HG03045 (cell line): Measurements from ENCODE around the gene RSPO3.

ENCODE experiments used
- ATAC-seq: cut with Tn5 transposase; IDR thresholded peaks from one replicate; pipeline ENCODE4 v1.9.1; 2021; ENCODE audit warnings: mild to moderate bottlenecking, moderate library complexity; ENCODE audit not compliant: unreplicated experiment

RSPO3 gene

DNA sequence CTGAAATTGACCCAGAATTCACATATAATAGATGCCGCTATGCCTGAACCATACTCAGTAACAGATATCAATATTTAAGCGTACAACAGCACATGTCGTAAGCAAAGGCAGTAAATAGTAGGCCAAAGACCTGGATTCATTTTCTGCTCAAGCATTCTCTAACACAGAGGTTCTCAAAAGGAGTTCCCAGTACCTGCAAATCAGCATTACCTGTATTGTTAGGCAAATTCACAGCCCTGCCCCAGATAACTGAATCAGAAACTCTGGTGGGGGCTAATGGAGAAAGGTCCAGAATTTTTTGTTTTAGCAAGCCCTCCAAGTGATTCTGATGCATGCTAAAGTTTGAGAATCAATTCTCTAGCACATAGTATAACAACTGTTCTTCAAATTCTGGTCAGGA is 36.0 kb downstream of the RSPO3 start:
- no peak for ATAC-seq

DNA sequence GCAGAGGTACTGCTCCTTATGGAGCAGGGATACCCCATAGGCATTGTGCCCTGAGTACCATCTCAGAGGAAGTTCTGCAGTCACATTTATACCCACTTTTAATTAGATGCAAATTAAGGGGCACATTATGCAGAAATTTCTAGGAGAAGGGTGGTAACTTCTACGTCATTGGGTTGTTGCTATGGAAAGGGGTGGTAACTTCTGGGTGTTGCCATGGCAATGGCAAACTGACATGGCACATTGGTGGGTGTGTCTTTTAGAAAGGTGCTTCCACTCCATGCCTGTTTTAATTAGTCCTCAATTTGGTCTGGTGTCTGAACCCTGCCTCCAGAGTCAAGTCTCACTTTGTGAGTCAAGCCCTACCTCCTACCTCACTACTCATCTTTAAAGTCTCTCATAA is 42.0 kb downstream of the RSPO3 start:
- ATAC-seq, result no peak

DNA sequence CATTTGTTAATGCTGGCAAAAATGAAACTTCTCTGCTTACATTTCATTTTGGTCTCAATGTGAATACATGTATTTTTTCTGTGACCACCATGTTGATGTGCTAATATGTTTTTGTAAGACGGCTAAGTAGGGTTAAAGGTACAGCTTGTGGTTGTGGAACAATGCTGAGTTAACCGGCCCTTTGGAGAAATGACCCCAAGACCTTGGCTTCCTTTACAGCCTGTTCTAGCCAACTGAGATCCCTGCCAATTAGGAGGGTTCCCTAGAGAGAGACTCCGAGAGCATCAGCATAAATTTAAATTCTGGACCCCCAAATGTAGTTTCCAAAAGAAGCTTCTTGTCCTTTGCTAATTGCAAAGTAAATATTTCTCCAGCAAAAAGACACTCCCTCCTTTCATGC is 44.4 kb downstream of the RSPO3 start:
- ATAC-seq, result no peak

DNA sequence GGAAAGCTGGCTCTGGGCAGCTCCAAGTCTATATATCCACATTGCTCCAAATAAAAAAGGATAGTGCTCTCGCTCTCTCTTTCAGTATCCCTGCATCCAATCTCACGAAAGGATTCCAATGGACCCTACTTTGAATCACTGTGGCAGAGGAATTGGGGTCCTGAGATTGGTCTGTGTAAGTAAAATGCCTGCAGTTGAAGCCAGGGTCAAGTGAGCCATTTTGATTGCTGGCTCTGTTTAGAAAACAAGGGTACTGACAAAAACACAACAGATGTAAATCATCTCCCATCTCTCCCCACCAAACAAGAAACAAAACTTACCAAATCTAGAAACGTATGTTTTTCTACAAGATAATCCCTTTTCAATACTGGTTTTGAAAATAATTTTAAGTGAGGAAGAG is 45.6 kb downstream of the RSPO3 start:
- no peak for ATAC-seq

DNA sequence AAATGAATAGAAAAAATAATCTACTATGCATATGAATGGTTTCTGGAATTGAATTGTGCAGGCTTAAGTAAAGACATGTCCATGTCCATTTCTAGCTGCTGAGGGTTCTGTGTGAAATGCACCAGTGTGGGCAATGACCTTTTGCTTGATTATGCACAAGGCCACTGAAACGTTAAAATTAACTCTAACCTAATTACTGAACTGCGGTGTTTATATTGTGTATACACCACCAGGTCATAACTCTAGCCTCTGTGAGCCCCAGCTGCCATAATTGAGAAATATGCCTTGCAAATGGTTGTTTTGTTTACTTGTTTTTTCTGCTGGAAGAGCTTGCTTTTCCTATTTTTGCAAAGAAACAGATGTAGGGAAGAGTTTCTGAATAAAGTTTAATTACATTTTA is 46.1 kb downstream of the RSPO3 start:
- ATAC-seq, result no peak

DNA sequence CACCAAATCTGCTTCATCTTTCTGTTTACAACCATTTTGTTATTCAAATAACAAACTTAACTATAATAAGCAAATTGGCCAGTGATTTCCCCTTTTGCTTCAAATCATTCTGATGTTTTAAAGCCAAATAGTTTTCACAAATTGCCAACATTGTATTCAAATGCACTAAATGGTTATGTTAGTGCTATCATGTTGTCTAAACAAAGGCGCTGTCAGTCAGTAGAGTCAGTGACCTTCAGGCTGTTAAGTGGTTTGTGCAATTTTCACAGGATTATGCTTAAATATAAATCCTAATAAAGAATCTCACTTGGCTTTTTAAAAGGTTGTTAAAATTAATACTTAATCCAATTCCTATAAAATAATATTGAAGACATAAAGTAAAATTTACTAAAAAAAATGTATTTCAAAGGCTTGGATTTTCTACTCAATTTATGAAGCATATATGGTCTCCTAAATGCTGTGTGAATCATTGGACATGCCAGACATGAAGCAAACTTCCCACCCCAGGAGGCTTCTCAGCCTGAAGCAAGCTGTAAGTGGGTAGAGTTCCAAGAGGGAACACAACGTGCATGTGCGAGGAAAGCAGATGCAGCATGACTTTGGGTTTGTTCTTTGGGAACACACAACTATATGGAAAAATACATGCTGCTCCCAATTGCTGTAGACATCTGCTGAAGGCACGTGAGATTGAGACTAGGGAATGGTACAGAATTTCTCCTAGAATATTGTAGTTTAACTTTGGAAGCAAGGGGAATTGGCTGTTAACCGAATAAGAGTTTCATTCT is 54.9 kb downstream of the RSPO3 start:
- ATAC-seq, result no peak

DNA sequence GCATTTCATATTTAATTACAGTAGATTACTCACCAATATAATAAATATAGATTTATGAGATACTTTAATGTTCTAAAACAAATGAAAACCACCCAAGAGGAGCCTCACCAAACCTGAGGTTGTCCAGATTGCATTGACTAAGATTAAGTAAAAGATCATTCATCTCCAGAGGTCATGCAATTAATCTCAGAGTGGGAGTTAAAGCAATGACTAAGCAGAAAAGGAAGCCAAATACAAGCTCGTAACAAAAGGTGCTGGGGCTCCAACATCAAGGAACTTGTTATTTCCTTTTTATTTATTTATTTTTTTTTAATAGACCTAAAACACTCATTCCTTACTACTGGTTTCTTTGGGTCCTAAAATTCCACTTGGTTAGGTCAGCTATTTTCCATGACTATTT is 57.7 kb downstream of the RSPO3 start:
- no peak for ATAC-seq

DNA sequence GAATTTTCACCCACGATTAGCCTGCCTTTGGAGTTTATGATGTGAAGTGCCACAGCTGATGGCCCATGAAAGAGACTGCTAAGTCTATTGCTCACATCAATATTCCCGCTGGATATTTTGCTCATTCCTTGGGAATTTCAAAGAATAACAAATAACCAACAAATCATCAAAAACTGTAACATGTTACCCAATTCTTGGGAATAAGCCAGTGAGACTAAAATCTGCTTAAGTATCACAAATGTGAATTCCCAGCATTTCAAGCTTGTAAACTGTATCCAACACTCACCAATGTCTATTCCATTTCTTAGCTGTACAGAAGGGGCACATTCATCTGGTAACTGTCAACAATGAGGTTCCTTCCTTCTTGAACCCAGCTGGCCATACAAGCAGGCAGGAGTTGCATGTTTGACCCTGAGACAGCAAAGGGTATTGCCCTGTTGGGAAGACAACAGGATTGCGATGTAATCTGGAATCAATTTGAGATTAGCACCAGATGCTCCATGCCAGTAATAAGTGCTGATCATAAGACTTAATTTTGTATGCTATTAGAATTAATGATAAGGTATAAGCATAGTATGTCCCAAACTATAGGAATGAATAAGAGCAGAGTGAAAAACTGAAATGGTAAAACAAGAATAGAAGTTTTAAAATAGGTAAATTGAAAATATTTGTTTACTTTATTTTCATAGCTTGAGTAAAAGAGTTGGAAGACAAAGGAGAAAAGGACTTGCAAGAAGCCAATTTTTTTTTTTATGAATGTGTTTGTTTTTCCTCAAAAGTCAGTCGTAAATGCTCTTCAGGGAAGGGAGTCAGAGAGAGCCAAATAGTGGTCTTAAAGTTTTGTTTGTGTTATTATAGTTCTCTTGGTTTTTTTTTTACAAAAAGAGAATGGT is 58.8 kb downstream of the RSPO3 start:
- ATAC-seq, result no peak

DNA sequence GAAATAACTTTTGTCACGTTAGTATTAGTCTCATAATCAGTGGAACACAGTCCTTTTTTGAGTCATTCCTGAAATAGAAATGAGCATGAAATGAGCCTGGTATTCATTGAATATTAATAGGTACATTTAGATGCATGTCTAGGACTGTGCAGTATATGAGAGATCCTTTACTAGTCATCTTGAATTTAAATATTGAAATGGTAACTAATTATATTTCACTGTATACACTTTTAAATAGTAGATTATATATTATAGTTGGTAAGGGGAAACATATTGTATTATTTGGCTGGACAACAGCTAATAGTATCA is 59.4 kb downstream of the RSPO3 start:
- no peak for ATAC-seq

DNA sequence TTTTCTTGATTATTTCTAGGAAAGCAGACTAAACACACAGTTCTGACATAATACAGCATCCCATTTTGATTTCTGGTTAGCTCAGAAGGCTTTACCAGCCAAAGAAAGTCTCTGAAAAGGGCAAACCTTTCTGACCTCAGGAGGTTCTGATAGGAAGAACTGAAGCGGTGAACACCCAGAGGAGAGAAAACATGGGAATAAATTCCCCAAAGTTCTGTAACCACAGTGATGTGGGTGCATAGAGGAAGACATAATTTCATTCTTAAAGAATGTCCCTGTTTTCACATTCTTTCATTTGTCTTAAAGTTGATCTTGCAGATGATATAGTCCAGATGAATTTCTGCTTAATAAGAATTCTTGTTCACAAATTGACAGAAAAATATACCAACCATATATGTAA is 60.3 kb downstream of the RSPO3 start:
- ATAC-seq, result no peak

DNA sequence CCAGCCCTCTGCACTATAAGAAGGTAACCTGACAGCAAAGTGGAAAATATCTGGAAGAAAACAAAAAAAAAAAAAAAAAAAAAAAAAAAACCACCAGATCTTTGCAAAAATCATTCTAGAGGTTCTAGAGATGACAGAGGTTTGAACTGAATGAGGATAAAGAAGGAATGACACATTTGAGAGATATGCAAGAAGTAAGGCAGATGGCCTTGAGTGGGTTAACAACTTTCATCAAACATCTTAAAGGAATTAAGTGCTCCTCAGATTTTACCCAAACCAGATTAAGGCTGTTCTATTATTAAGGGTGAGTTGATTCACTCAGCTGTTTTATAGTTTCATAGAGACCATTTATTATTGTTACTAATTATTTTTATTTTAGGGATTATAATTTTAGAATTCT is 62.0 kb downstream of the RSPO3 start:
- no peak for ATAC-seq

DNA sequence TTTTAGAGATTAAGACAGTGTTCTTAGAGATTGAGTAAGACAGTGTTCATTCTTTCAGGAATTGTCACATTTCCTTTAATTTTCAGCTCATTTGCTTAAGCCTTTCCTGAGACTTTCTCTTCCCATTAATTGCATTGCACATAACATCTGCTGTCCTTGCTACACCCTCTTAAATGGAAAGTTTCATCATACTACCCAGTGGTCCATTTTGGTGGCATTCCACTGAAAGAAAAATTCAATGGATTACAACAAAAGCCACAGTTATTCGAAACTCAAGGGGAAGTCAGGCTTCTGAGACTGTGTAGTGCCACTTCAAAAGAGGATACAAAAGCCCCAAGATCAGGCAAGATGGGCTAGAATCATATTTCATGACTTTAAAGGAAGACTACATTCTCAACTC is 64.0 kb downstream of the RSPO3 start:
- no peak for ATAC-seq

DNA sequence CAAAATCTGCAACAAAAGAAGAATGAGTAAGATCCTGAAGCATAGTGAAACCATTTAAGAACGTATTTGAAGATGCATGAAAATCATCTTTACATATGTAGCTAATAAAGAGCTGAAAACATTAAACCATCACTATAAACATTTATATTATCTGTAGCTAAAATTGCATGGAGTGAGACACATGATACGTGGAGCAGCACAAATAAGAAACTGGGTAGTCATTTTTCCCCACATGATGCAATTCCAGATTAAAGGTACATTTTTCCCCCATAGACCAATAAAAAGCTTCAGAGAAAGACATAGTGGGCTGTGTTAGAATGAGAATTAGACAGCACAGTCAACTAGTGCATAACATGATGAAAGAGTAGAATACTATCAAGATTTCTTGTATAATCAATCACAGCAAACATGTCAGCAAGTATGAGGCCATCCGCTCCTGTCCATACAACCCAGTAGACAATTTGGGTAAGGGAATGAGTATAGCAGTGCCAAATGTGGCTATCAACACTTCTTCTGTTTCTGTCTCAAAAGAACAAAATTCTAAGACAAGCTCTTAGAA is 67.0 kb downstream of the RSPO3 start:
- no peak for ATAC-seq

DNA sequence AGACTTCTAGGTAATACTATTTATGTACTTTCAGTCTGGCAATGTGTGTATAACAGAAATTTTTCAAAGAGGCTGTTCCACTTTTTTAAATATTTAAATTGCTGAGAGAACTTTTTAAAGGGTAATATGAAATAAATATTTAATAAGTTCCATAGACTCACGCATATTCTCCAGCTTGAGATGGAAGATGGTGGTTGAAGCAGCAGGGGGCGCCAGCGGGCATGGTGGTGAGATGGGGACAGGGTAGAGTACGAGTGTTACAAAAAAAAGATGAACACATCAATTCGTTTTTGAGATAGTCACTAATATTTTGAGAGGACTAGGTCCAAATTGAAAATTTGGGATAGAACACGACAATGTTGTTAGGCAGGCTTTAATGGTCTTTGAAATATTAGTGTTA is 68.4 kb downstream of the RSPO3 start:
- no peak for ATAC-seq

DNA sequence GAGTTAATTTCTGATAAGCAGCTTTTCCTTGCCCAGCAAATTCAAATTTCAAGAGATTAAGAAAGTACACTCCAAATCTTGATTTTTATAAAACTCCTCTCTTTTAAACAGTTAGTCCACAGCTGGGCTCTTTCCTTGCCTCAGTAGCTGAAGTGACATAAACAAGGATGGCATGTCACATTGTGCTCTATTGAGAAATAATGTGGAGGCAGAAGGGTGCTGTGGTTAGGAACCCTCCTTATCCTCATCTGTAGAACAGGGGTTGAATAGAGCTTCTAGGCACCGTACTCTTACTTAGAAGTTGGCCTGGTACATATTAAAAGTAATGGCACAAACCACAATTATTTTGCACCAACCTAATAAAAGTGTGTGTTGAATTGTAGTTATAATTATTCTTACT is 70.3 kb downstream of the RSPO3 start:
- no peak for ATAC-seq

DNA sequence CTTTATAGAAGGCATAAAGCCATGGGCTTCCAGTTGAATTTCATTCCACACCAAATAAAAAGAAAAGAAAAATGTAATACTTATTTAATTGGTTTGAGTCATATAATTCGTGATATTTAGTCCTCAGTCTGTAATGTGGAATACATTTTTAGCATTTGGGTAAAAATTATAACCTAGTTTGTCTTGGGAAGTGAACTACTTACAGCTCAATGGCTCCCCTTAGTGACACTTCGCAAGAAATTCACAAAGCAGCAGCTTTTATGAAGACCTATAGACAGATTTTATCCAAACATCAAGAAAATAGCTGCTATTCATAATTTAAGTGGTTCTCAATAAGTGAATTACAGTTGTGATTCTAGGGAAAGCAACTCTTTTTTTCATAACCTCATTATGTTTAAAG is 72.1 kb downstream of the RSPO3 start:
- ATAC-seq, result no peak

DNA sequence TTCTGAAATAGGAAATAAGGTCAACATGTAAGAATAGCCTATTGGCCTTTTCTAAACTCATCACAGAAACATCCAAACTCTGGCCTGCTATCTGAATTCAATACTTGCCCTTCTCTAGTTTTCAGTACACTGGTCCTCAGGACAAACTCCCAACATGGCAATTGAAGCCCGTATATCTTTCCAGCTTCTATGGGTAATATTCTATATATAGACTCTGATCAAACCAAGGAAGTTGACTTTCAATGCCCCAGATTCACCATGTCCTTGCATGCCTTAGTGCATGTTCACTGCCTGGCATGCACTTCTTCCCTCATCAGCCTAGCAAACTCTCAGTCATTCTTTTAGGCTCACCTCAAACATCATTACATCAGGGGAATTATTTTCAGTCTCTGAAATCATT is 73.2 kb downstream of the RSPO3 start:
- ATAC-seq, result no peak

DNA sequence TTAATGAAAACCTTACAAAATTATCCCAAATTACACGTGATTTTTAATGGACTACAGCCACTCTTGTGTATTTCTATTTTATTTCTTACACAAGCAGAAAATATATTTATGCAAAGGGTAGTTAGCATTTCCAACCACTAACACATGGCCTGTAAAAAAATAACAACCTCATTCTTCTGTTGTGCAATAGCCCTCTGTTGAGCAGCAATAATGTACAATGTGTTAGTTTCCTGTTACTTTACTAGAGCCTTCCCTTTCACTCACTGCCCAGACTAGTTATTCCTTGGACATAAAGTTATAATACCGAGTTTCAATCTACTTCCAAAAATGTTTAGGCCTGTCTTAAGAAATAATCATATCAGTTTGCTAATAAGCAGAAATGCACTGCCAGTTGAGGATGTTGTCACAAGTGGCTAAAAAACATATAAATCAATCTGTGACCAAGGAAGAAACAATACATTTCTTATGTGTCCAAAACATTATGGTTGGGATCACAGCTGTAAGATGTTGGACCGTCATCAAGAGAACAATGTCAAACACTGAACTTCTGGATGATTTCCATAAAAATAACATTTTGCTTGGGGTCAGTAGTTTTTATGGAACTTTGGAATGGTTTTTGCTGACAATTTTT is 74.6 kb downstream of the RSPO3 start:
- no peak for ATAC-seq

DNA sequence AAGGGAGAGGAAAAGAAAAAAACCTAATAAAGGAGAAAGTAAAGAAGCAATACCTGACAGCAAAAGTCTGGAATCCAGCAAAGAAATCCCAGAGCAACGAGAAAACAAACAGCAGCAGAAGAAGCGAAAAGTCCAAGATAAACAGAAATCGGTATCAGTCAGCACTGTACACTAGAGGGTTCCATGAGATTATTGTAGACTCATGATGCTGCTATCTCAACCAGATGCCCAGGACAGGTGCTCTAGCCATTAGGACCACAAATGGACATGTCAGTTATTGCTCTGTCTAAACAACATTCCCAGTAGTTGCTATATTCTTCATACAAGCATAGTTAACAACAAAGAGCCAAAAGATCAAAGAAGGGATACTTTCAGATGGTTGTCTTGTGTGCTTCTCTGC is 77.4 kb downstream of the RSPO3 start:
- ATAC-seq, result no peak

DNA sequence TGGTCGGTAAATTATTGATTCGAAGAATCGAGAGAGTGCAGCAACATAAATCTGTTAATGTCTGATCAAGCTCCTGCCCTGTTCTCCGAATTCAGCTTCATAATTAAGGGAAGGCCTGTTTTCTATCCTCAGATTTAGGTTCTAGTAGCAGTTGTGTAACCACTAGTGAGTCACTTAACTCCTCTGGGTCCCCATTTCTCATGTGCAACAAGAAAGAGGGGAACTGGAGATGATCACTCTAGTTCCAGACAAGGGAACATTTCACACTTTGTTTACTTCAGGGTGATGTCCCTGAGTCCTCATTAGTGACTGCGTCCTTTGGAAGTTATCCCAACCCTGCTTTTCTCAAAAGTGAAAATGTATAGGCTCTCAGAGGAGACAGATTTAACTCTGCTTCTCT is 80.1 kb downstream of the RSPO3 start:
- no peak for ATAC-seq

DNA sequence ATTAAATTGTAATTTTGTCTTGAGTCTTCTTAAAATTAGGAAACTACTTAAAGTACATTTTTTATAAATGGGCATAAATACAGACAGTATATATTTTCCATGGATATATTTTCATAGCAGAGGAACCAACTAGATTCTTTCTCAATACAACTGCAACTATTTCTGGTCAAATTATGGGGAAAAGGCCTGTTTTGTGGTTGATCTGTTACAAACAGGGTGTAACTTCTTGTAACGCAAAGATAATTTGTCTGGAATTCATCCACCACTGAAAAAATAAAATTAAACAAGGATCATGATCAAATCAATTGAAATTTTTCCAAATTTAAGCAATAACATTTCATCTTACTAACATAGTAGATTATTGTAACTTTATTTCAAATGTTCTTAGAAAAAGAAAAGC is 81.0 kb downstream of the RSPO3 start:
- no peak for ATAC-seq

DNA sequence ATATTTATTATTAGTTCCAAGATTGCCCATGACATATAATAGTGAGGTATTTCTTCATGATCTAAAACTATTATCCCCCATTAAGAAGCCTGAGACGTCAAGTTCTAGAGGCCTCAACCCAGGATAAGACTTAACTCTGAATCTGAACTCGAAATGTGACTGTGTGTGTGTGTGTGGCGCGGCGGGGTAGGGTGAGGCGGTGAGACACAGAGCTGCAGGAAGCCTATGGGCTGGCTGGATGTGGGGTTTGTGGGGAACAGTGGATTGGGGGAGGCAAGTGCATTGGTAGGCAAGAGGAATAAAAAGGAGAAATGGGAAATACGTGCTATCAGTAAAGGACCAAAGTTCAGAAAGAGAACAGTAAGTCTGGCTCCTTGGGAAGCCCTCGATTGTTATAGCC is 81.6 kb downstream of the RSPO3 start:
- no peak for ATAC-seq
